OCI-LY1 (cell line): ENCODE data around the gene PLA2G2E.

Source experiments
- EZH2 ChIP-seq: fragments of 200-600 bp; sonication (generic), shearing (Covaris generic); IDR thresholded peaks from 2 replicates; pipeline ENCODE4 v1.8.0; 2017; ENCODE audit warnings: borderline replicate concordance, mixed run types, mild to moderate bottlenecking, antibody characterized with exemption, low read length, moderate library complexity, mixed read lengths
- TF ChIP-seq, protein P1 (sequence below): fragments of 200-600 bp; sonication (generic), shearing (Covaris generic); IDR thresholded peaks from 2 replicates; pipeline ENCODE4 v1.5.1; 2017; ENCODE audit warnings: mild to moderate bottlenecking, antibody characterized with exemption, low read length, moderate library complexity, mixed read lengths

GRCh38 chr1:19918057-19918456 lies 5.4 kb downstream of the PLA2G2E start:
- TF ChIP-seq, protein P1, sequence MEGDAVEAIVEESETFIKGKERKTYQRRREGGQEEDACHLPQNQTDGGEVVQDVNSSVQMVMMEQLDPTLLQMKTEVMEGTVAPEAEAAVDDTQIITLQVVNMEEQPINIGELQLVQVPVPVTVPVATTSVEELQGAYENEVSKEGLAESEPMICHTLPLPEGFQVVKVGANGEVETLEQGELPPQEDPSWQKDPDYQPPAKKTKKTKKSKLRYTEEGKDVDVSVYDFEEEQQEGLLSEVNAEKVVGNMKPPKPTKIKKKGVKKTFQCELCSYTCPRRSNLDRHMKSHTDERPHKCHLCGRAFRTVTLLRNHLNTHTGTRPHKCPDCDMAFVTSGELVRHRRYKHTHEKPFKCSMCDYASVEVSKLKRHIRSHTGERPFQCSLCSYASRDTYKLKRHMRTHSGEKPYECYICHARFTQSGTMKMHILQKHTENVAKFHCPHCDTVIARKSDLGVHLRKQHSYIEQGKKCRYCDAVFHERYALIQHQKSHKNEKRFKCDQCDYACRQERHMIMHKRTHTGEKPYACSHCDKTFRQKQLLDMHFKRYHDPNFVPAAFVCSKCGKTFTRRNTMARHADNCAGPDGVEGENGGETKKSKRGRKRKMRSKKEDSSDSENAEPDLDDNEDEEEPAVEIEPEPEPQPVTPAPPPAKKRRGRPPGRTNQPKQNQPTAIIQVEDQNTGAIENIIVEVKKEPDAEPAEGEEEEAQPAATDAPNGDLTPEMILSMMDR = peak; percentile 94
- TF ChIP-seq EZH2 = no peak
